ENCODE measurements around the gene ABHD16B.

DNA sequence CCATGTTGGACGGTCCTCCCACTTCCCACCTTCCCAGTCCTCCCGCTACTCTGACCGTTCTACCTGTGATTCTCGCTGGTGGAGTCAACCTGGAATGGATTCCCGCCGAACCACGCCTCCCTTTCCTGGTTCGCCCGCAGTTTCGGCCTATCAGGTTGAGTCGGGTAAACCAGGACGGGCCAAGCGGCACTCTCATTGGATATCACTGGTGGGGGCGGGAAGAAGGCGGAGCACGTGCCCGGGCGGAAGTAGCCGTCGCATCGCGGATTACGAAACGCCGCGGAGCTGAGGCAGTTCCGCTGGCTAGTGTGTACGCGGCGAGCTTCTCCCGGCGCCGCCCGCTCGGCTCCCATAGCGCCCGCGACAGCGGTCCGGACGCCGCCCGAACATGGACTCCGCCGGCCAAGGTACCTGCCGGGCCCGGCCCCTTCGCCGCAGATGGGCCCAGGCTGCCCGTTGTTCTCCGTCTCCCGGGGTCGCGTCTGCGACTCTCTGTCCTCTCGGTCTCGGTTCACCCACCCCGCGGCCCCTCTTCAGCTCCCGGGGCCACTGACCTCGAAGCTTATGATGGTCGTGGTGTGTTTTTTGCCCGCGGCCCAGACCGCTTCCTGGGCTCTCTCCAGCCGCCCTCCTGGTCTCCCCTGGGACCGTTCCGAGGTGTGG, 3.8 kb downstream of the ABHD16B start, which contains the start of gene TPD52L2:
- TF ChIP-seq EZH2 (IDR thresholded peaks at IDR 0.05; ENCODE audit: insufficient read depth, poor library complexity, severe bottlenecking) (no peak), EZH2phosphoT487 (IDR thresholded peaks at IDR 0.05; ENCODE audit: insufficient read depth, low read depth) (no peak)

Data from GM23248 (cell line).